KMS-11 (cell line): ENCODE measurements around the gene LRP4.
A peak's percentile ranks its signal among the peaks of the same experiment; 100 is the strongest.

Experiments
- H2AFZ ChIP-seq: fragments of 200-600 bp; sonication (generic); 2 replicates; pipeline ENCODE4 v1.6.1; 2016; ENCODE audit warnings: antibody characterized with exemption, mixed run types, low read depth
- H3K27ac ChIP-seq: fragments of 200-600 bp; sonication (generic); 2 replicates; pipeline ENCODE4 v1.6.1; 2016; ENCODE audit warnings: mild to moderate bottlenecking, mixed run types
- H3K27me3 ChIP-seq: fragments of 200-600 bp; sonication (generic); 2 replicates; pipeline ENCODE4 v1.6.1; 2017; ENCODE audit warnings: mild to moderate bottlenecking, low read depth, mixed run types, moderate library complexity; ENCODE audit not compliant: insufficient read depth
- H3K36me3 ChIP-seq: fragments of 200-600 bp; sonication (generic); 2 replicates; pipeline ENCODE4 v1.6.1; 2017; ENCODE audit warnings: mild to moderate bottlenecking, mixed run types; ENCODE audit not compliant: insufficient read depth
- H3K4me1 ChIP-seq: fragments of 200-600 bp; sonication (generic); 2 replicates; pipeline ENCODE4 v1.6.1; 2016; ENCODE audit warnings: mild to moderate bottlenecking, low read depth, mixed run types; ENCODE audit not compliant: poor library complexity, severe bottlenecking
- H3K4me2 ChIP-seq: fragments of 200-600 bp; sonication (generic); 2 replicates; pipeline ENCODE4 v1.7.0; 2016; ENCODE audit warnings: mild to moderate bottlenecking, mixed run types
- H3K4me3 ChIP-seq: fragments of 200-600 bp; sonication (generic); IDR thresholded peaks from 2 replicates; pipeline ENCODE4 v1.6.1; 2017; ENCODE audit warnings: low read depth, low read length, mixed read lengths; ENCODE audit not compliant: insufficient read depth
- H3K79me2 ChIP-seq: fragments of 200-600 bp; sonication (generic); 2 replicates; pipeline ENCODE4 v1.6.1; 2016; ENCODE audit warnings: low read depth, mixed run types; ENCODE audit not compliant: insufficient read depth
- H3K9ac ChIP-seq: fragments of 200-600 bp; sonication (generic); 2 replicates; pipeline ENCODE4 v1.6.1; 2016; ENCODE audit warnings: mild to moderate bottlenecking, mixed run types
- H4K20me1 ChIP-seq: fragments of 200-600 bp; sonication (generic); 2 replicates; pipeline ENCODE4 v1.6.1; 2016; ENCODE audit warnings: mild to moderate bottlenecking, mixed run types; ENCODE audit not compliant: insufficient read depth
- CTCF ChIP-seq: fragments of 200-600 bp; sonication (generic); conservative IDR thresholded peaks from 2 replicates; pipeline ENCODE4 v1.6.1; 2017; ENCODE audit warnings: low read depth, mild to moderate bottlenecking, antibody characterized with exemption, low read length, moderate library complexity, mixed read lengths

The LRP4 gene

GRCh38 chr11:46947399-46948077, 29.2 kb upstream of the LRP4 start:
- Histone ChIP-seq H3K27ac (no peak overlapping the region), H4K20me1 (no peaks in the 10 kb centered on the region), H3K4me2 (no peak overlapping the region), H3K36me3 (no peaks in the 10 kb centered on the region), H2AFZ (no peak overlapping the region), H3K79me2 (no peaks in the 10 kb centered on the region), H3K9ac (no peak overlapping the region), H3K4me3 (no peak overlapping the region), H3K27me3 (no peaks in the 10 kb centered on the region), H3K4me1 (peaks cover 21% of the 10 kb centered on the region)
- TF ChIP-seq CTCF, result no peak

- H3K9ac ChIP-seq, result no peak overlapping the region
- H3K36me3 ChIP-seq, result no peaks in the 10 kb centered on the region
- H3K4me2 ChIP-seq, result no peak overlapping the region
- H3K27ac ChIP-seq, result no peak overlapping the region
- TF ChIP-seq CTCF, result no peak
- no peak overlapping the region for H2AFZ ChIP-seq
- no peaks in the 10 kb centered on the region for H4K20me1 ChIP-seq
- peaks cover 21% of the 10 kb centered on the region for H3K4me1 ChIP-seq
- no peaks in the 10 kb centered on the region for H3K79me2 ChIP-seq
- no peaks in the 10 kb centered on the region for H3K27me3 ChIP-seq
- H3K4me3 ChIP-seq, result no peak overlapping the region
Measured at GRCh38 chr11:46944356-46945075, 26.2 kb upstream of the LRP4 start.

GRCh38 chr11:46942172-46942571, 23.8 kb upstream of the LRP4 start:
- H2AFZ ChIP-seq, result no peak overlapping the region
- no peak overlapping the region for H3K4me2 ChIP-seq
- peaks cover 7% of the 10 kb centered on the region for H3K4me1 ChIP-seq
- H3K4me3 ChIP-seq, result no peak overlapping the region
- no peak for TF ChIP-seq CTCF
- no peaks in the 10 kb centered on the region for H3K27me3 ChIP-seq
- H3K36me3 ChIP-seq, result no peaks in the 10 kb centered on the region
- no peaks in the 10 kb centered on the region for H4K20me1 ChIP-seq
- no peak overlapping the region for H3K27ac ChIP-seq
- no peak overlapping the region for H3K9ac ChIP-seq
- no peaks in the 10 kb centered on the region for H3K79me2 ChIP-seq

GRCh38 chr11:46936138-46937110, 18.1 kb upstream of the LRP4 start, which contains the start of gene CSTPP1:
Gene CSTPP1, plus strand, starts transcription at chr11:46936761. Its CDS starts 45 bp downstream, at chr11:46936806.
- Histone ChIP-seq H3K79me2 (no peaks in the 10 kb centered on the region), H3K4me3 (no peak within 1 kb of the TSS), H3K4me1 (peaks cover 3% of the 10 kb centered on the region), H4K20me1 (no peaks in the 10 kb centered on the region), H3K27me3 (no peaks in the 10 kb centered on the region), H3K4me2 (peak within 1 kb of the TSS; percentile 97), H3K9ac (no peak within 1 kb of the TSS; the same call in 1 of the 2 replicates), H2AFZ (peak within 1 kb of the TSS; percentile 98), H3K27ac (0 out of 2 replicates have a peak within 1 kb of the TSS, but pooled peaks have one; percentile 8), H3K36me3 (no peaks in the 10 kb centered on the region)
- TF ChIP-seq CTCF, result no peak
